Activated naive CD8-positive, alpha-beta T cell treated with anti-CD3 and anti-CD28 coated beads, Interleukin-2, amount 50 U/mL, for 16 hours (primary cell): ENCODE data around the gene CS.
A peak's percentile ranks its signal among the peaks of the same experiment; 100 is the strongest.

Experiments
- DNase-seq: peaks from one replicate; pipeline ENCODE4 v3.0.0-alpha.2; 2020; ENCODE audit warnings: low read depth, low spot score

The CS gene

GRCh38 chr12:56247923-56248322, 52.2 kb downstream of the CS start:
- no peak for DNase-seq

- no peak for DNase-seq
Measured at GRCh38 chr12:56244494-56244893, 55.6 kb downstream of the CS start.

- no peak for DNase-seq
Measured at GRCh38 chr12:56243731-56244181, 56.4 kb downstream of the CS start.

GRCh38 chr12:56242986-56243385, 57.1 kb downstream of the CS start:
- DNase-seq, result no peak

DNA sequence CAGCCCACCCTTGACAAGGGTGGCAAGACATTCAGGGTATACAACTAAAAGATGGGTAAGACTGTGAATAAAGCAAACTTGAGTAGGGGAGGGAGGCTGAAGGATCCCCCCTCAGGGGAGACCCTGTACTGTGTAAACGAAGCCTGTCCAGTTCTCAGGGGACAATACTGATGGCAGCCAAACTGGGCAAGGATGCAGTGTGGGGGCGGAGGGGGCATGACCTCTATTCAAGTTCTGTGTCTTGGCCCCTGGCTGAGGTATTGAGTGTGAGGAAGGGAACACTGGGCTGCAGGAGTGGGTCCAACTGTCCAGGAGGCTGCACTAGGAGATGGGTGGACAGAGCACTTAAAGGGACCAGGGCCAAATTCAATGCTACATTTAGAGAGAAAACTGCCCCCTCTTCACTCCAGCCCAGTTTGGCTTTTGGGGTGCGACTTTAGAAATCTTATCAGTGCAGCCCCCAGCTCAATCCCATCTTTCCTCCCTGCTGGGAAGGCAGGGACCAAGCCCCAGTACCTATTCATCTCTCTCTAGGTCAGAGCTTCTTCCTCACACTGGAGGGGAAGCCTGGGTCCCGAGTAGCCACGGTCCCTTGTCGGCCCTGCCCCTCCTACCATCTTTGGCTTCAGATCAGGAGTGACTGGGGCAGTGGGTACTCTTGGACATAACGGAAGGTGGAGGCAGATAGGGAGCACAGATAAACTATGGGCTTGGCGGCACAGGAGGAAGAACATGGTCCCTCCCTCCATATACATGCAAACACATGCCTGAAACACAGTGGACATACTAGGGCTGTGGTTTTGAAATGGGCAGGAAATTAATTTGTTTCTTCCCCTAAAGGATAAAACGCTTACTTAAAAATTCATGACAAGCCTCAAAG, 58.5 kb downstream of the CS start:
- DNase-seq, result no peak

- DNase-seq, result no peak
Measured at GRCh38 chr12:56237552-56237951, 62.6 kb downstream of the CS start.

DNA sequence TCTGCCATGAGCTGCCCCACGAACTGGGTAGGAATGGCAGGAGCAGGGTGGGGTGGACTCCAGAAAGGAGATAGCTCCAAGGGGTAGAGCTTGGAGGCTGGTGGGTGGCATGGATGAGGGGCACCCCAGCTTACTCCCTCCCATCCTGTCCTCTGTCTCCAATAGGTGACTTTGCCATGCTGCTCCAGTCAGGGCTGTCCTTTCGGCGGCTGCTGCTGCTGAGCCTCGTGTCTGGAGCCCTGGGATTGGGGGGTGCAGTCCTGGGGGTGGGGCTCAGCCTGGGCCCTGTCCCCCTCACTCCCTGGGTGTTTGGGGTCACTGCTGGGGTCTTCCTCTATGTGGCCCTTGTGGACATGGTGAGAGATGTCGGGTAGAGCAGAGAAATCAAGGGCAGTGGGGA, 63.1 kb downstream of the CS start:
- DNase-seq, result no peak

GRCh38 chr12:56236091-56236490, 64.0 kb downstream of the CS start:
- DNase-seq, result no peak

DNA sequence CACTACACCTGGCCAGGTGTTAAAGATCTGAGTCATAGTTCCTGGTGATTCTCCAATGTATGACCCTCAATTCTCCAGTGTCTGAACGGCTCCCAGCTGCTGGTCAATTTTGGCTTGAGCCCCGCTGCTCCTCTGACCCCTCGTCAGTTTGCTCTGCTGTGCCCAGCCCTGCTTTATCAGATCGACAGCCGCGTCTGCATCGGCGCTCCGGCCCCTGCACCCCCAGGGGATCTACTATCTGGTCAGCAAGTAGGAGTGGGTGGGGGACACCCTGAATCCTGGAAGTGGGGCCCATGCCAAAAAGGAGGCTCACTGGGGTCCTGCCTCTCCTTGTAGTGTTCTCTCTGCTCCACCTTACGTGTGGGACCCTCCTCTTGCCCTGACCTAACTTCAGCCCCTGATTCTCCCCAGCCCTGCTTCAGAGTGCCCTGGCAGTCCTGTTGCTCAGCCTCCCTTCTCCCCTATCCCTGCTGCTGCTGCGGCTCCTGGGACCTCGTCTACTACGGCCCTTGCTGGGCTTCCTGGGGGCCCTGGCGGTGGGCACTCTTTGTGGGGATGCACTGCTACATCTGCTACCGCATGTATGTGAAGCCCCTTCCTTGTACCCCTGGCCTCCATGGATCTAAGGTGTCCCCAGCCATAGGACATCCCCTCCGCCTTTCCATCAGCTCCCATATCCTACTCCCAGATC, 65.2 kb downstream of the CS start:
- DNase-seq, result no peak

DNA sequence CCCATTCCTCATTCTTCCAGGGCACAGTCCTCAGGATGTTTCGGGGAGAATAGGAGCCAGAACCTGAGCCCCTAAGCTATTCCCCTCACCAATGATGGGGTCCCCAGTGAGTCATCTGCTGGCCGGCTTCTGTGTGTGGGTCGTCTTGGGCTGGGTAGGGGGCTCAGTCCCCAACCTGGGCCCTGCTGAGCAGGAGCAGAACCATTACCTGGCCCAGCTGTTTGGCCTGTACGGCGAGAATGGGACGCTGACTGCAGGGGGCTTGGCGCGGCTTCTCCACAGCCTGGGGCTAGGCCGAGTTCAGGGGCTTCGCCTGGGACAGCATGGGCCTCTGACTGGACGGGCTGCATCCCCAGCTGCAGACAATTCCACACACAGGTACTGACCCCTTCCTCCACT, 68.9 kb downstream of the CS start:
- no peak for DNase-seq

DNA sequence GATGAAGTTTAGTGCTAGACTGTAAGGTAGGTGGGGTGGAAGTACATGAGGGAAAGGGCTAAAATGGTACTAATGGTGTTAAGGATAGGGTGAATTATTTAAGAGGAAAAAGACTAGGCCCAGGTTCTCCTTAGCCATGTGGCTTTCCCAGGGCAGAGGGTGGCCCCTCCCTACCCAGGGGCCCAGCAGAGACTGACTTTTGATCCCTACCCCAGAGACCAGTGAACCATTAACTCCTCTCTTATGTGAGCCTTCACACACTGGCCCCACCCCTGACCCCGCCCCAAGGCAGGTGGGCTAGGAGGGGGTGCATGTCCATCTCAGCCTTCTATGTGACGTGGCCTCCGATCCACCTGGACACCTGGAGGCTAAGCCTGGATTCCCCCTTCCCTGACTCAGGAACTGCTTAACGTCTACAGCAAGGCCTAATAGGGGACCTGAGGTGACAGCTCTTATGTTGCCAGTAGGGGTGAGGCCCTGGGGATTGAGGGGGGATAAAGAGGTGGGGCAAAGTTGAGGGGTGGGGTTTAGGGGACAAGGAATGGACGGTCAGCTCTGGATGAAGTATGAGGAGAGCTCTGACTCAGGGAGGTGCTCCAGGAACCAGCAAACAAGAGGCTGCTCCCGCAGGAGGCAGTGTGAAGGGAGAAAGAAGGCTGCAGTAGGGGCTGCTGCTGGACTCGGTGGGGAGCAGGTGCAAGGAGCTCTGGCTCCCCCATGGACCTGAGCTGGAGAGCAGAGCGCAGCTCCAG, 69.5 kb downstream of the CS start:
- no peak for DNase-seq

- DNase-seq, result no peak
Measured at GRCh38 chr12:56229916-56230431, 70.2 kb downstream of the CS start, which contains the start of gene SLC39A5. TSS of gene SLC39A5 (plus strand) at chr12:56230051. CDS start at chr12:56231275, 1,224 bp downstream.

GRCh38 chr12:56229082-56229481, 71.0 kb downstream of the CS start:
- DNase-seq, result no peak

DNA sequence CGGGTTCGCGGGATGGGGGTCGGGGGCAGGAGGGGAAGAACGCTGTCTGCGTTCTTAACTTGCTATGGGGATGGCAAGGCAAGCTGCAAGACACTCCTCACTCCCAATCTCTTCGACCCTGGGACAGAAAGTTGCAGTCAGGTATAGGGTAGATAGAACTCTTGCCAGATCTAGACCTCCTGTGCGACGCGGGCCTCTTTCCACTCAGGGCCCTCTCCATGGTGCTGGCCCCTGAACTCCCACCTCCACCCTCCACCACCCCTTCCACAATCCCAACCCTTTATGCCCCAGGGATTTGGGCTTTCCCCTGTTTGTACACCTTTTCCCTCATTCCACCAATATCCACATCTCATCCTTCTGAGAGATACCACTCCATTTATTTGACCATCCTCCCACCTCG, 75.2 kb downstream of the CS start:
- DNase-seq, result no peak

GRCh38 chr12:56224102-56224701, 75.9 kb downstream of the CS start, which contains the start of gene NABP2:
TSS of gene NABP2 (plus strand) at chr12:56224342. CDS start at chr12:56224857, 515 bp downstream.
- DNase-seq, result peak; percentile 89

GRCh38 chr12:56223571-56224101, 76.5 kb downstream of the CS start:
- DNase-seq, result no peak

- no peak for DNase-seq
Measured at GRCh38 chr12:56222531-56222895, 77.6 kb downstream of the CS start.

- peak; percentile 84 for DNase-seq
Measured at GRCh38 chr12:56221757-56222530, 78.2 kb downstream of the CS start, which contains the start of gene RNF41. TSS of gene RNF41 (minus strand) at chr12:56221922. CDS start at chr12:56214047, 7,875 bp downstream.
